RCC 7860 (cell line): ENCODE measurements around the gene GAA.
A peak's percentile ranks its signal among the peaks of the same experiment; 100 is the strongest.
"Not testable (repeated sequence)": the region's sequence is repeated elsewhere in the genome, so short reads cannot be mapped to it uniquely, and the experiment has no call there.

ENCODE experiments used
- DNase-seq: peaks from one replicate; pipeline ENCODE4 v3.0.0-alpha.2; 2015; ENCODE audit warnings: low spot score
- FAIRE-seq: peaks from 2 replicates; lab custom pipeline; 2012; peaks lifted over from hg19 to GRCh38; lab: Jason Lieb, UNC

Gene GAA

DNA sequence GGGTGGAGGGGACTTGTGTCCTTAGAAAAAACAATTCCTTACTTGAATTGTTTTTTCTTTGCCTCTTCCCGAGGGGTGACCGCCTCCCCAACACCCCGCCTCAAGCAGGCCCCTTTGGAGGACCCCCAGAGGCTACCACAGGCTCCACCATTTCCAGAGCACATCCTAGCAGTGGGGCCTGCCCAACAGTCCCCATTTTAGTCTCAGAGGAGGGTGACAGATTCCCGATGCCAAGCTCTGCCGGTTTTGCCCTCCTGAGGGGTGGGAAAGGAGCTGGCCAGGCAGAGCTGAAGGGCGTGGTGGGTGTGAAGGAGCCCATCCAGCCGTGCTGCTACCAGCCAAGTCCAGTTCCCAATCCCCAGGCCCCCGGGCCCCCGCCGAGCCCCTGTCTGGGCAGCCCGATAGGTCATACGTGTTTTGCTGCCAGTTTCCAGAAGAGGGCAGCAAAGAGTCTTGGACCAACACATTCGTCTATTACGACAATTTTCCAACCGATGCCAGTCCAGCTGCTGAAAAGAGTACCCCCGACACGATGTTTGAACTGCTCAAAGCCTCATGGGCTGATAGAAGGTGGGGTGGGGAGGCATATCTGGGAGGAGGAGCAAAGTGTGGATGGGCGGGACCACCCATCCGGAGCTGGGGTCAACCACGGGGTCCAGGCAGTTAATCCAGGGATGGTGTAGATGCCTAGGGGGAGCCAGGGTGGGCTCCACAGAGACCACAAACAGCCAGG, 18.8 kb upstream of the GAA start:
- FAIRE-seq: no peak
- DNase-seq: peak; percentile 63

- DNase-seq (no peak), FAIRE-seq (no peak)
Measured at GRCh38 chr17:80083136-80083661, 18.2 kb upstream of the GAA start.

GRCh38 chr17:80084773-80085172, 16.6 kb upstream of the GAA start:
- no peak for DNase-seq
- FAIRE-seq: no peak

GRCh38 chr17:80086081-80086480, 15.3 kb upstream of the GAA start:
- DNase-seq (no peak), FAIRE-seq (no peak)

- FAIRE-seq: no peak
Measured at GRCh38 chr17:80086616-80087015, 14.8 kb upstream of the GAA start.

DNA sequence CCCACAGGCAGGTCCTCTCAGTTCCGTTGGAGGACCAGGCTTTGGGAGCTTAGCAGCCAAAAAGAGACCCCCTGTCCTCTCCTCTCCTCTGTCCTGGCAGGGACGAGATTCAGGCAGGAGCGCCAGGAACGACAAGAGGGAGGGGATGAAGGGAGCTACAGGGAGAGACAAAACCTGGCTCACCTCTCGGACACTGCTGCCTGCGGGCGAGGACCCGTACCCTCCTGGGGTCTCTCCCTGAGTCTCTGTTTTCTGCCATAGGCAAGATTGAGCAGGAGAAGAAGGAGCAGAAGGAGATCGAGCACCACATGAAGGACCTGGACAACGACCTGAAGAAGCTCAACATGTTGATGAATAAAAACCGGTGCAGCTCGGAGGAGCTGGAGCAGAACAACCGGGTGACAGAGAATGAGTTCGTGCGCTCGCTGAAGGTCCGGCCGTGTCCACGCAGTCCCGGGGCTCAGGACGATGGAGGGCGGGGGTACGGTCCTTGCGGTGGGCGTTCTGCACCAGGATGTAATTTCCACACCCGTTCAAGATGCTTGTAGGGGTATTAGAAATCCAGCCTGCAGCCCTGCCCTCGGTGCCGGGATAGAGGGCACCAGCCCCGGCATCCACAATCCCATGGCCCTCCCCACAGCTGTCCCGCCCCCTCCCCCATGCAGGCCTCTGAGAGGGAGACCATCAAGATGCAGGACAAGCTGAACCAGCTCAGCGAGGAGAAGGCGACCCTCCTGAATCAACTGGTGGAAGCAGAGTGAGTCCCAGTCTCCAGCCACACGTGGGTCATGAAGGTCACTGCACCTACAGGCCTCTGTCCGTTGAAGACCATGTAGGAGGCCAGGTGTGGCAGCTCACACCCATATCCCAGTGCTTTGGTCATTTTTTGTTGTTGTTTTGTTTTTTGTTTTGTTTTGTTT, 13.8 kb upstream of the GAA start:
- DNase-seq (no peak), FAIRE-seq (no peak)

More at GRCh38 chr17:80086616-80087015, 14.8 kb upstream of the GAA start:
- DNase-seq: no peak

DNA sequence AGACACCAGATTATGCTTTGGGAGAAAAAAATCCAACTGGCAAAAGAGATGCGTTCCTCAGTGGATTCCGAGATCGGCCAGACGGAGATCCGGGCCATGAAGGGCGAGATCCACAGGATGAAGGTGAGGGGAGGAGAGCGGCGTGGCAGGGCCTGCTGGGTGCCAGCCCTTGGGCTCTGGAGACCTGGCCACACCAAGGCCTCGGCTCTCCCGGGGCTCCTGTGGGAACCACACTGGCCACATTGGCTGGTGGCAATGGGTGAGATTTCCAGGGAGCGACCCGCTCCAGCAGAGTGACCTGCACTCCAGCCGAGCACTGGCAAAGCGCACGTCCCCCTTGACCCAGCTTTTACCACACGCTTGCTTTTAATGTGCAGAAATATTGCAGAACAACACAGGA, 11.6 kb upstream of the GAA start:
- FAIRE-seq: no peak
- no peak for DNase-seq

DNA sequence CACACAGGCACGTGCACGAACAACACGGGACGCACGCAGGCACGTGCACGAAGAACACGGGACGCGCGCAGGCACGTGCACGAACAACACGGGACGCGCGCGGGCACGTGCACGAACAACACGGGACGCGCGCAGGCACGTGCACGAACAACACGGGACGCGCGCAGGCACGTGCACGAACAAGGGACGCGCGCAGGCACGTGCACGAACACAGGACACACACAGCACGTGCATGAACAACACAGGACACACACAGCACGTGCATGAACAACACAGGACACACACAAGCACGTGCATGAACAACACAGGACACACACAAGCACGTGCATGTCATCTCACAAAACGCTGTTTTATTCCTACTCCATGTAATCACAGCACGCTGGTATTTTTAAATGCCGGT, 11.2 kb upstream of the GAA start:
- not testable (repeated sequence) for FAIRE-seq

DNA sequence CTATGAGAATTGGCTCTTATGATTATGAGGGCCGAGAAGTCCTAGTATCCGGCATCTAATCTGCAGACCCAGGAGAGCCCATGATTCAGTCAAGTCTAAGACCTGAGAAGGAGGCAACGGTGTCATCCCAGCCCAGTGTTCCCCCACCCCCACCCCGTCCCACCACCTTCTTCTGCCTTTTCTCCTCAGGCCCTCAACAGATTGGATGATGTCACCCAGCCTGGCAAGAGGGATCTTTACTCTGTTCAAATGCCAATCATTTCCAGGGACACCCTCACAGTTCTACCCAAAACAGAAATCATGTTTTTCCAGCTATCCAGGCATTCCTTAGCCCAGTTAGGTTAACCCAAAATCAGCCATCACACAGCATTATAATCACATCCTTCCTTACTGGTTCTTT, 10.0 kb upstream of the GAA start:
- FAIRE-seq (no peak), DNase-seq (no peak)

More for the DNA sequence above, 11.2 kb upstream of the GAA start:
- DNase-seq: not testable (repeated sequence)

GRCh38 chr17:80092959-80093358, 8.4 kb upstream of the GAA start:
- no peak for FAIRE-seq
- DNase-seq: no peak

- no peak for DNase-seq
- FAIRE-seq: no peak
Measured at GRCh38 chr17:80095038-80095843, 6.1 kb upstream of the GAA start.

GRCh38 chr17:80095844-80096475, 5.4 kb upstream of the GAA start:
- FAIRE-seq: no peak
- no peak for DNase-seq

GRCh38 chr17:80096561-80097021, 4.8 kb upstream of the GAA start:
- DNase-seq: no peak
- FAIRE-seq: no peak

- no peak for FAIRE-seq
- DNase-seq: no peak
Measured at GRCh38 chr17:80097127-80097621, 4.2 kb upstream of the GAA start.

GRCh38 chr17:80097844-80098691, 3.3 kb upstream of the GAA start:
- DNase-seq (no peak), FAIRE-seq (no peak)

DNA sequence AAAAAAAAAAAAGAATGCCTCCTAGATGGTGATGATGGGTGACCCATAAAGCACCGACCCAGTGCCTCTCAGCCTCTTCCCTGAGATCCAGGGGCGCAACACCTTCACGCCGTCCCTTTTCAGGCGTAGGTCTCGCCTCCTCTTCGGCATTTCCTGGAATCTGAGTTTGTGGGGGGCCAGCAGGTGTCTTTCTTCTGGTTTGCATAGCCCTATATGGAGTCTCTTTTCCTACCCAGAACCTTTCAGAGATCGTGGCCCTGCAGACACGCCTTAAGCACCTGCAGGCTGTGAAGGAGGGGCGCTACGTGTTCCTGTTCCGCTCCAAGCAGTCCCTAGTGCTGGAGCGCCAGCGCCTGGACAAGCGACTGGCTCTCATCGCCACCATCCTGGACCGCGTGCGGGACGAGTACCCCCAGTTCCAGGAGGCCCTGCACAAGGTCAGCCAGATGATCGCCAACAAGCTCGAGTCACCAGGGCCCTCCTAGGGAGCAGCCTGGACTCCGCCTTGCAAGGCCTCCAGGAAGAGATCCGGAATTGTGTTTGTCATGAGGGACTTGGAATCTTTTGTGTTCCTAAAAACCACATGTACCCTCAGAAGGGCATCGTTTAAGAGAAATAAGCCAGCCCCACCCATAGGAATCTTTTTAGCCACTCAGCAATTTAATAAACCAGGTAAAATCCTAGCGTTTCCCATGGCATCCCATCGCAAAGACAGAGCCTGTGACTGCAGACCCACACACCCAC, 1.9 kb upstream of the GAA start:
- DNase-seq (no peak), FAIRE-seq (no peak)

- no peak for FAIRE-seq
- DNase-seq: no peak
Measured at GRCh38 chr17:80100035-80100323, 1.4 kb upstream of the GAA start.

DNA sequence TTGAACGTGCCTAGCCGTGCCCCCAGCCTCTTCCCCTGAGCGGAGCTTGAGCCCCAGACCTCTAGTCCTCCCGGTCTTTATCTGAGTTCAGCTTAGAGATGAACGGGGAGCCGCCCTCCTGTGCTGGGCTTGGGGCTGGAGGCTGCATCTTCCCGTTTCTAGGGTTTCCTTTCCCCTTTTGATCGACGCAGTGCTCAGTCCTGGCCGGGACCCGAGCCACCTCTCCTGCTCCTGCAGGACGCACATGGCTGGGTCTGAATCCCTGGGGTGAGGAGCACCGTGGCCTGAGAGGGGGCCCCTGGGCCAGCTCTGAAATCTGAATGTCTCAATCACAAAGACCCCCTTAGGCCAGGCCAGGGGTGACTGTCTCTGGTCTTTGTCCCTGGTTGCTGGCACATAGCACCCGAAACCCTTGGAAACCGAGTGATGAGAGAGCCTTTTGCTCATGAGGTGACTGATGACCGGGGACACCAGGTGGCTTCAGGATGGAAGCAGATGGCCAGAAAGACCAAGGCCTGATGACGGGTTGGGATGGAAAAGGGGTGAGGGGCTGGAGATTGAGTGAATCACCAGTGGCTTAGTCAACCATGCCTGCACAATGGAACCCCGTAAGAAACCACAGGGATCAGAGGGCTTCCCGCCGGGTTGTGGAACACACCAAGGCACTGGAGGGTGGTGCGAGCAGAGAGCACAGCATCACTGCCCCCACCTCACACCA, 724 bp downstream of the GAA start:
- FAIRE-seq (no peak), DNase-seq (no peak)
